ENCODE data around the gene ZNF280B. TPM values are rescaled to one million over a fixed set of nuclear protein-coding genes. Genes with fewer than 3 reads are reported as not detected.

ZNF280B gene
- total and polyA plus RNA-seq, 2 of the 13 experiments (the other 11 are each of a cell fraction or from before 2014, with no cell fraction given), result 3.7 to 3.9 TPM

DNA sequence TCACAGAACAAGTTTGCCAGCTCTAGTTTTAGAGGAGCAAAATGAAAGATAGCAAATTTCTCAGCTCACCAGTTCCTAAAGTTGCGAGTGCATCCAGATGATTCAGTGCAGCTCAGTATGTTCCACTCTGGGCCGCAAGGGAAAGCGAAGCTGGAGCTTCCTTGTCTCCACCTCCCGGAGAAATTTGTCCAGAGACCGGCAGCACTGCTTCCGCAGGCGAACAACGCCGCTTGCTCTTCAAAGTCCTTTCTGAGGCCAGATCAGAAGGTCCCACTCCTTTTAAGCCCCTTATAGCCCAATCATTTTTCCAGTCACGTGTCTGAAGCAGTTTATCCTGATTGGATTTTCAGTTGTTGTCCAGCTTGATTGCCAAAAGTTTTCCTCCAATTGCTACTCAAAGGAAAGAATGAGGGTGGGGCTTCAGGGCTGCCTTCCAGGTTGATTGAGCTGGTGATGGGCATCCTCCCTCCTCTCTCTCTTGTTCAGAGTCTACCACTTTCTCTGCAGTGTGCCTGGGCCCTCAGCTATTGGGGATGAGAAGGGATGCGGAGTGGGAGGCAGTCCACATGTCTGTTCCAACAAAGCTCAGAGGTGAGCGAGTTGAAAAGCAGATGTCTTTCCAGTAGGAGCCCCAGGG is 11.6 kb upstream of the ZNF280B start, which contains the start of gene ZNF280A (continued):
- TF ChIP-seq TBX2 (CRISPR knock-in tag; IDR thresholded peaks at IDR 0.05; ENCODE audit: borderline replicate concordance) (peak; percentile 23; the same call in 1 of the 2 replicates), NCOA1 (CRISPR knock-in tag; IDR thresholded peaks at IDR 0.05) (no peak), ATM (IDR thresholded peaks at IDR 0.05; ENCODE audit: borderline replicate concordance) (no peak), BHLHE40 (IDR thresholded peaks at IDR 0.05; ENCODE audit: low read length) (0 out of 2 replicates have a peak, but pooled peaks have one; percentile 36), POLR2AphosphoS5 (IDR thresholded peaks at IDR 0.05; ENCODE audit: low read depth, low read length) (peak; percentile 91), SRF (IDR thresholded peaks at IDR 0.05; ENCODE audit: low read depth, low read length) (no peak), ZNF660 (CRISPR knock-in tag; IDR thresholded peaks at IDR 0.05; ENCODE audit: borderline replicate concordance, low read depth) (no peak), AGO1 (IDR thresholded peaks at IDR 0.05; ENCODE audit: low read depth, low read length, poor library complexity, severe bottlenecking) (no peak), ISL2 (CRISPR knock-in tag; IDR thresholded peaks at IDR 0.05) (0 out of 2 replicates have a peak, but pooled peaks have one; percentile 24), SP1 (IDR thresholded peaks at IDR 0.05) (no peak), SP1 (CRISPR knock-in tag; IDR thresholded peaks at IDR 0.05) (peak; percentile 29; the same call in 1 of the 2 replicates), CEBPG (CRISPR knock-in tag; IDR thresholded peaks at IDR 0.05) (peak; percentile 97), MXI1 (IDR thresholded peaks at IDR 0.05; ENCODE audit: borderline replicate concordance, low read depth, low read length) (0 out of 3 replicates have a peak, but pooled peaks have one; percentile 26), POGZ (CRISPR knock-in tag; IDR thresholded peaks at IDR 0.05) (peak; percentile 81), MED1 (CRISPR knock-in tag; IDR thresholded peaks at IDR 0.05) (peak; percentile 47; the same call in 1 of the 2 replicates), SP2 (CRISPR knock-in tag; IDR thresholded peaks at IDR 0.05) (peak; percentile 69), FOXC1 (CRISPR knock-in tag; IDR thresholded peaks at IDR 0.05; ENCODE audit: borderline replicate concordance) (0 out of 2 replicates have a peak, but pooled peaks have one; percentile 35), NR3C1 (CRISPR knock-in tag; IDR thresholded peaks at IDR 0.05) (no peak), ZFY (CRISPR knock-in tag; IDR thresholded peaks at IDR 0.05) (peak; percentile 45; the same call in 1 of the 2 replicates)
- TF ChIP-seq, protein P1, sequence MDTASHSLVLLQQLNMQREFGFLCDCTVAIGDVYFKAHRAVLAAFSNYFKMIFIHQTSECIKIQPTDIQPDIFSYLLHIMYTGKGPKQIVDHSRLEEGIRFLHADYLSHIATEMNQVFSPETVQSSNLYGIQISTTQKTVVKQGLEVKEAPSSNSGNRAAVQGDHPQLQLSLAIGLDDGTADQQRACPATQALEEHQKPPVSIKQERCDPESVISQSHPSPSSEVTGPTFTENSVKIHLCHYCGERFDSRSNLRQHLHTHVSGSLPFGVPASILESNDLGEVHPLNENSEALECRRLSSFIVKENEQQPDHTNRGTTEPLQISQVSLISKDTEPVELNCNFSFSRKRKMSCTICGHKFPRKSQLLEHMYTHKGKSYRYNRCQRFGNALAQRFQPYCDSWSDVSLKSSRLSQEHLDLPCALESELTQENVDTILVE (CRISPR knock-in tag; IDR thresholded peaks at IDR 0.05), result peak; percentile 42; the same call in 1 of the 2 replicates
- TF ChIP-seq, protein P2, sequence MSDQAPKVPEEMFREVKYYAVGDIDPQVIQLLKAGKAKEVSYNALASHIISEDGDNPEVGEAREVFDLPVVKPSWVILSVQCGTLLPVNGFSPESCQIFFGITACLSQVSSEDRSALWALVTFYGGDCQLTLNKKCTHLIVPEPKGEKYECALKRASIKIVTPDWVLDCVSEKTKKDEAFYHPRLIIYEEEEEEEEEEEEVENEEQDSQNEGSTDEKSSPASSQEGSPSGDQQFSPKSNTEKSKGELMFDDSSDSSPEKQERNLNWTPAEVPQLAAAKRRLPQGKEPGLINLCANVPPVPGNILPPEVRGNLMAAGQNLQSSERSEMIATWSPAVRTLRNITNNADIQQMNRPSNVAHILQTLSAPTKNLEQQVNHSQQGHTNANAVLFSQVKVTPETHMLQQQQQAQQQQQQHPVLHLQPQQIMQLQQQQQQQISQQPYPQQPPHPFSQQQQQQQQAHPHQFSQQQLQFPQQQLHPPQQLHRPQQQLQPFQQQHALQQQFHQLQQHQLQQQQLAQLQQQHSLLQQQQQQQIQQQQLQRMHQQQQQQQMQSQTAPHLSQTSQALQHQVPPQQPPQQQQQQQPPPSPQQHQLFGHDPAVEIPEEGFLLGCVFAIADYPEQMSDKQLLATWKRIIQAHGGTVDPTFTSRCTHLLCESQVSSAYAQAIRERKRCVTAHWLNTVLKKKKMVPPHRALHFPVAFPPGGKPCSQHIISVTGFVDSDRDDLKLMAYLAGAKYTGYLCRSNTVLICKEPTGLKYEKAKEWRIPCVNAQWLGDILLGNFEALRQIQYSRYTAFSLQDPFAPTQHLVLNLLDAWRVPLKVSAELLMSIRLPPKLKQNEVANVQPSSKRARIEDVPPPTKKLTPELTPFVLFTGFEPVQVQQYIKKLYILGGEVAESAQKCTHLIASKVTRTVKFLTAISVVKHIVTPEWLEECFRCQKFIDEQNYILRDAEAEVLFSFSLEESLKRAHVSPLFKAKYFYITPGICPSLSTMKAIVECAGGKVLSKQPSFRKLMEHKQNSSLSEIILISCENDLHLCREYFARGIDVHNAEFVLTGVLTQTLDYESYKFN (CRISPR knock-in tag; conservative IDR thresholded peaks at IDR 0.05), result peak; percentile 7; the same call in 1 of the 2 replicates
- TF ChIP-seq, protein P3, sequence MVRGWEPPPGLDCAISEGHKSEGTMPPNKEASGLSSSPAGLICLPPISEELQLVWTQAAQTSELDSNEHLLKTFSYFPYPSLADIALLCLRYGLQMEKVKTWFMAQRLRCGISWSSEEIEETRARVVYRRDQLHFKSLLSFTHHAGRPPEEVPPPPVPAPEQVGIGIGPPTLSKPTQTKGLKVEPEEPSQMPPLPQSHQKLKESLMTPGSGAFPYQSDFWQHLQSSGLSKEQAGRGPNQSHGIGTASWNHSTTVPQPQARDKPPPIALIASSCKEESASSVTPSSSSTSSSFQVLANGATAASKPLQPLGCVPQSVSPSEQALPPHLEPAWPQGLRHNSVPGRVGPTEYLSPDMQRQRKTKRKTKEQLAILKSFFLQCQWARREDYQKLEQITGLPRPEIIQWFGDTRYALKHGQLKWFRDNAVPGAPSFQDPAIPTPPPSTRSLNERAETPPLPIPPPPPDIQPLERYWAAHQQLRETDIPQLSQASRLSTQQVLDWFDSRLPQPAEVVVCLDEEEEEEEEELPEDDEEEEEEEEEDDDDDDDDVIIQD (CRISPR knock-in tag; IDR thresholded peaks at IDR 0.05; ENCODE audit: low read depth), result peak; percentile 56; the same call in 1 of the 2 replicates
- TF ChIP-seq, protein P4, sequence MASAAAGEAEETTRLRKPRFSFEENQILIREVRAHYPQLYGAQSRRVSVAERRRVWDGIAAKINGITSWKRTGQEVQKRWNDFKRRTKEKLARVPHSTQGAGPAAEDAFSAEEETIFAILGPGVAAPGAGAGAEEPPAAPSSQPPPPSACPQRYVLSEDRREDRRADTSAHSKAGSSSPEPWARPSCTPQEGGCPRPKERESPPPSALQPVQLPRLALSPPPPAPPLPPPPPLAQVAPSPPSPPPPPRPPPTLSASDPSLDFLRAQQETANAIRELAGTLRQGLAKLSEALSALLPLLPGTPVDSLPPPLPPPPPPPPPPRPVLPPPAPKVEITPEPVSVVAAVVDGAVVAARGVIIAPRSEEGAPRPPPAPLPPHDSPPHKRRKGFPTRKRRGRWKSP (CRISPR knock-in tag; IDR thresholded peaks at IDR 0.05), result peak; percentile 40; the same call in 1 of the 2 replicates
- TF ChIP-seq, protein P5, sequence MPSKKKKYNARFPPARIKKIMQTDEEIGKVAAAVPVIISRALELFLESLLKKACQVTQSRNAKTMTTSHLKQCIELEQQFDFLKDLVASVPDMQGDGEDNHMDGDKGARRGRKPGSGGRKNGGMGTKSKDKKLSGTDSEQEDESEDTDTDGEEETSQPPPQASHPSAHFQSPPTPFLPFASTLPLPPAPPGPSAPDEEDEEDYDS (CRISPR knock-in tag; IDR thresholded peaks at IDR 0.05), result peak; percentile 95

All from HepG2 (cell line).